ENCODE results near the gene DENND6A. TPM values are rescaled to one million over a fixed set of nuclear protein-coding genes. Genes with fewer than 3 reads are reported as not detected.
A peak's percentile ranks its signal among the peaks of the same experiment; 100 is the strongest.

The DENND6A gene
- total and polyA plus RNA-seq, 11 donors: 4.9 to 27.9 (median 14.3) TPM

- Histone ChIP-seq H3K9me3 (peaks cover 0 to 28% (median 1%) of the 10 kb centered on the region in 12 donors), H3K27me3 (no peaks in the 10 kb centered on the region), H3K4me3 (no peak overlapping the region), H3K36me3 (peaks cover 0 to 23% (median 8%) of the 10 kb centered on the region in 9 donors), H3K4me1 (no peaks in the 10 kb centered on the region), H3K27ac (no peak overlapping the region)
- no peak for TF ChIP-seq POLR2A (IDR thresholded peaks at IDR 0.05)
- no peak for TF ChIP-seq CTCF (IDR thresholded peaks at IDR 0.05)
- intact Hi-C loops (cut with DNase I): no loop called here
- WGBS, 4 donors: 76 to 94% (median 88%) methylated on average over 2 of the region's 2 CpGs
- ATAC-seq (no peak), DNase-seq (no peak)
Observed at GRCh38 chr3:57604971-57605370, 87.9 kb downstream of the DENND6A start.

- Histone ChIP-seq H3K27ac (no peak overlapping the region), H3K27me3 (no peaks in the 10 kb centered on the region), H3K4me1 (peaks cover 0 to 25% (median 21%) of the 10 kb centered on the region in 12 donors), H3K9me3 (peaks cover 0 to 3% (median 0%) of the 10 kb centered on the region in 12 donors), H3K36me3 (peaks cover 0 to 15% (median 7%) of the 10 kb centered on the region in 9 donors), H3K4me3 (no peak overlapping the region)
- TF ChIP-seq CTCF (IDR thresholded peaks at IDR 0.05) (no peak), POLR2A (IDR thresholded peaks at IDR 0.05) (no peak)
- intact Hi-C loops (cut with DNase I): no loop called here
- DNase-seq (no peak), ATAC-seq (no peak)
- 97 to 100% (median 98%) methylated on average over 2 of the region's 2 CpGs for WGBS, 4 donors
Observed at GRCh38 chr3:57600195-57600594, 92.7 kb downstream of the DENND6A start.

- Histone ChIP-seq H3K9me3 (no peaks in the 10 kb centered on the region), H3K27ac (peak overlapping the region in 11 of 12 donors; percentile 67 to 99 (median 98)), H3K4me3 (peak overlapping the region in 11 of 12 donors; percentile 26 to 96 (median 79)), H3K27me3 (no peaks in the 10 kb centered on the region), H3K4me1 (peaks cover 7 to 39% (median 34%) of the 10 kb centered on the region in 12 donors), H3K36me3 (peaks cover 0 to 15% (median 7%) of the 10 kb centered on the region in 9 donors)
- 48 to 55% (median 52%) methylated on average over 5 of the region's 5 CpGs for WGBS, 4 donors
- no peak for TF ChIP-seq CTCF (IDR thresholded peaks at IDR 0.05)
- TF ChIP-seq POLR2A (IDR thresholded peaks at IDR 0.05): no peak
- no peak for ATAC-seq
- no peak for DNase-seq
- intact Hi-C loops (cut with DNase I): loop anchor here in 6 of 10 donors (5.0 kb wide), 3 partner anchors 42 to 158 kb away; partner anchors contain the start of genes DENND6A (in 3 of the 6), SLMAP (in 3 of the 6) and PDE12 (in 1 of the 6)
Observed at GRCh38 chr3:57598765-57599360, 94.0 kb downstream of the DENND6A start.

GRCh38 chr3:57597127-57597923 is 95.6 kb downstream of the DENND6A start, which contains the start of gene ARF4:
TSS of gene ARF4 (minus strand) at chr3:57597344. CDS start at chr3:57597140, 204 bp downstream.
- H3K9me3 ChIP-seq: no peaks in the 10 kb centered on the region
- WGBS, 4 donors: 0 to 1% (median 0%) methylated on average over 33 to 67 of the region's 67 CpGs
- no peaks in the 10 kb centered on the region for H3K27me3 ChIP-seq
- intact Hi-C loops (cut with DNase I): loop anchor here in 7 of 10 donors (1.0 to 5.0 kb wide), 8 partner anchors 40 to 160 kb away; partner anchors contain the start of genes PDE12 (in 5 of the 7), DENND6A (in 4 of the 7) and SLMAP (in 4 of the 7)
- TF ChIP-seq POLR2A (IDR thresholded peaks at IDR 0.05) (peak; percentile 88 to 96), CTCF (IDR thresholded peaks at IDR 0.05) (peak in 7 of 12 donors; percentile 10 to 65 (median 42))
- peak; percentile 94 to 98 (median 96) for ATAC-seq
- peaks cover 7 to 54% (median 49%) of the 10 kb centered on the region in 12 donors for H3K4me1 ChIP-seq
- DNase-seq: peak; percentile 99 to 100 (median 100)
- peak within 1 kb of the TSS; percentile 67 to 96 (median 83) for H3K4me3 ChIP-seq
- H3K36me3 ChIP-seq: peaks cover 0 to 22% (median 7%) of the 10 kb centered on the region in 9 donors
- H3K27ac ChIP-seq: peak within 1 kb of the TSS; percentile 87 to 99 (median 98)

Data from heart left ventricle (tissue), 16 donors.